Vagina (tissue), 2 donors: ENCODE data around the gene MAP3K20.

ENCODE experiments used
- CTCF ChIP-seq, 3 experiments: fragments of 450-650 bp in 2 of 3; fragments of 200-600 bp in 1 of 3; sonication (generic) in 1 of 3; IDR thresholded peaks; one replicate each; pipeline ENCODE4 v1.5.1; 2017 to 2019; ENCODE audit warnings: antibody characterized with exemption in 3 of 3, mild to moderate bottlenecking in 2 of 3, moderate library complexity in 2 of 3
- POLR2A ChIP-seq, 2 donors: fragments of 450-650 bp; IDR thresholded peaks; one replicate each; pipeline ENCODE4 v1.6.1; 2017; ENCODE audit warnings: antibody characterized with exemption in 2 of 2, mild to moderate bottlenecking in 2 of 2, moderate library complexity in 2 of 2

- no peak for TF ChIP-seq CTCF (IDR thresholded peaks at IDR 0.05)
- no peak for TF ChIP-seq POLR2A (IDR thresholded peaks at IDR 0.05)
These were observed 188.5 kb downstream of the MAP3K20 start for GRCh38 chr2:173264151-173264550.
